GM21367 (cell line): ENCODE data around the gene ZNF564.
"Not testable (repeated sequence)": the region's sequence is repeated elsewhere in the genome, so short reads cannot be mapped to it uniquely, and the experiment has no call there.

Experiments
- ATAC-seq: cut with Tn5 transposase; IDR thresholded peaks from one replicate; pipeline ENCODE4 v1.9.1; 2021; ENCODE audit not compliant: unreplicated experiment

The ZNF564 gene

GRCh38 chr19:12551060-12551832 is at the start of gene ZNF564:
Gene ZNF564, minus strand, starts transcription at chr19:12551482. Its CDS starts 150 bp downstream, at chr19:12551332.
- ATAC-seq, result peak; percentile 91

GRCh38 chr19:12597594-12597993 is 46.3 kb upstream of the ZNF564 start:
- ATAC-seq, result no peak

GRCh38 chr19:12596927-12597548 is 45.8 kb upstream of the ZNF564 start:
- no peak for ATAC-seq

GRCh38 chr19:12596485-12596884 is 45.2 kb upstream of the ZNF564 start:
- ATAC-seq, result no peak

- no peak for ATAC-seq
These were observed 29.8 kb upstream of the ZNF564 start for GRCh38 chr19:12581100-12581499.

GRCh38 chr19:12580180-12580694 is 29.0 kb upstream of the ZNF564 start:
- ATAC-seq, result no peak

GRCh38 chr19:12578641-12579040 is 27.4 kb upstream of the ZNF564 start:
- no peak for ATAC-seq

GRCh38 chr19:12574036-12574435 is 22.8 kb upstream of the ZNF564 start:
- ATAC-seq, result no peak

GRCh38 chr19:12567951-12568350 is 16.7 kb upstream of the ZNF564 start:
- ATAC-seq, result no peak

GRCh38 chr19:12566380-12566779 is 15.1 kb upstream of the ZNF564 start:
- not testable (repeated sequence) for ATAC-seq

- ATAC-seq, result no peak
These were observed 12.9 kb upstream of the ZNF564 start for GRCh38 chr19:12564016-12564664.

- no peak for ATAC-seq
These were observed 4.2 kb upstream of the ZNF564 start for GRCh38 chr19:12555456-12555930.

GRCh38 chr19:12546903-12547302 is 4.4 kb downstream of the ZNF564 start:
- no peak for ATAC-seq

GRCh38 chr19:12546068-12546467 is 5.2 kb downstream of the ZNF564 start:
- no peak for ATAC-seq

GRCh38 chr19:12545267-12545666 is 6.0 kb downstream of the ZNF564 start:
- ATAC-seq, result no peak

GRCh38 chr19:12544401-12544876 is 6.8 kb downstream of the ZNF564 start:
- no peak for ATAC-seq

GRCh38 chr19:12543855-12544254 is 7.4 kb downstream of the ZNF564 start:
- ATAC-seq, result no peak

- ATAC-seq, result no peak
These were observed 24.0 kb downstream of the ZNF564 start for GRCh38 chr19:12527034-12527836.

- no peak for ATAC-seq
These were observed 24.7 kb downstream of the ZNF564 start for GRCh38 chr19:12526542-12526941.

- no peak for ATAC-seq
These were observed 29.3 kb downstream of the ZNF564 start for GRCh38 chr19:12521996-12522395.
